Spleen (tissue), 11 donors: ENCODE measurements around the gene LINGO4. TPM values are rescaled to one million over a fixed set of nuclear protein-coding genes. Genes with fewer than 3 reads are reported as not detected.

ENCODE experiments used
- DNase-seq: peaks from one replicate; pipeline ENCODE4 v3.0.0-alpha.2; 2020
- H3K27ac ChIP-seq, 8 donors: fragments of 200-600 bp; sonication (generic) in 7 of 8; 1 replicate in 4 of 8; 2 replicates in 4 of 8; pipeline versions ENCODE4 v1.5.0 to v1.8.0; 2016 to 2021; ENCODE audit warnings: inconsistent platforms in 4 of 8, mild to moderate bottlenecking in 4 of 8, moderate library complexity in 1 of 8
- H3K27me3 ChIP-seq, 7 donors: fragments of 200-600 bp; sonication (generic) in 6 of 7; replicated peaks in 1 of 7; 1 replicate in 4 of 7; 2 replicates in 3 of 7; pipeline versions ENCODE4 v1.5.0 to v1.8.0; 2016 to 2021; ENCODE audit warnings: inconsistent platforms in 3 of 7, mild to moderate bottlenecking in 1 of 7
- H3K36me3 ChIP-seq, 6 donors: fragments of 200-600 bp; sonication (generic) in 5 of 6; 1 replicate in 4 of 6; 2 replicates in 2 of 6; pipeline versions ENCODE4 v1.5.0 to v1.8.0; 2016 to 2021; ENCODE audit warnings: inconsistent platforms in 2 of 6
- H3K4me1 ChIP-seq, 6 donors: fragments of 200-600 bp; sonication (generic) in 5 of 6; 1 replicate in 3 of 6; 2 replicates in 3 of 6; pipeline versions ENCODE4 v1.5.0 to v1.8.0; 2016 to 2021; ENCODE audit warnings: inconsistent platforms in 3 of 6
- H3K4me3 ChIP-seq, 8 donors: fragments of 200-600 bp; sonication (generic) in 7 of 8; 1 replicate in 4 of 8; 2 replicates in 4 of 8; pipeline versions ENCODE4 v1.5.0 to v1.8.0; 2016 to 2021; ENCODE audit warnings: inconsistent platforms in 4 of 8, mild to moderate bottlenecking in 4 of 8, moderate library complexity in 2 of 8
- H3K9me3 ChIP-seq, 8 donors: fragments of 200-600 bp; sonication (generic) in 7 of 8; 1 replicate in 4 of 8; 2 replicates in 4 of 8; pipeline versions ENCODE4 v1.5.0 to v1.8.0; 2016 to 2021; ENCODE audit warnings: inconsistent platforms in 4 of 8
- POLR2A ChIP-seq, 3 donors: fragments of 450-650 bp; IDR thresholded peaks; one replicate each; pipeline ENCODE4 v1.5.1; 2017; ENCODE audit warnings: antibody characterized with exemption in 3 of 3, mild to moderate bottlenecking in 1 of 3
- POLR2AphosphoS5 ChIP-seq, 3 donors: sonication (generic); formaldehyde crosslinking; IDR thresholded peaks; one replicate each; pipeline ENCODE4 v1.5.1; 2017; ENCODE audit warnings: antibody characterized with exemption in 3 of 3
- WGBS, 5 donors: extraction: QIAGEN DNeasy Blood & Tissue Kit in 3 of 5; methylation state at CpG; one replicate each; pipeline versions ENCODE4 v1.1.5 to v1.1.7; 2013 to 2018; 5-methylcytosine and 5-hydroxymethylcytosine counted together
- intact Hi-C: fragments of 100-400 bp; cut with DNase I; formaldehyde crosslinking; loops from one replicate; pipeline ENCODE4 v1.15.0; 2023; ENCODE audit warnings: low total_unique reads
- polyA plus RNA-seq, 3 donors: library from polyadenylated mRNA; stranded (reverse); fragments of 200-250 nt; gene quantifications; one replicate each; pipeline ENCODE4 v1.2.1, GENCODE V29; 2013
- total RNA-seq, 7 donors: library from RNA; depleted of rRNA in 3 of 7; stranded (reverse); fragments of >200 nt in 3 of 7; fragmentation: NEBNext Ultra II Directional in 4 of 7; extraction: Animal tissue kit (Norgen Biotek cat#: 25700) in 4 of 7; gene quantifications; one replicate each; pipeline versions ENCODE4 v1.1.0 to v1.2.1, GENCODE V29; 2016 to 2021
- TF ChIP-seq, protein P1 (sequence below), 11 experiments: fragments of 200-600 bp in 7 of 11; fragments of 450-650 bp in 4 of 11; sonication (generic) in 4 of 11; IDR thresholded peaks in 8 of 11; conservative IDR thresholded peaks in 3 of 11; 1 replicate in 7 of 11; 2 replicates in 4 of 11; pipeline versions ENCODE4 v1.4.0 to v1.8.0; 2016 to 2021; ENCODE audit warnings: antibody characterized with exemption in 11 of 11, inconsistent platforms in 4 of 11, mild to moderate bottlenecking in 1 of 11
- donor health status: healthy with polysubstance abuse.
- donor health status: DM: no; HTN: no; CAD: no; lungs with moderate emphysema.
- donor health status: DM: no; HTN: no; CAD: no.
- donor health status: Bipolar disorder and iron deficiency.
- donor health status: healthy.
- donor health status: DM: no; HTN: no; CAD: no.
- donor health status: DM: yes; HTN: yes; CAD: no.

Gene LINGO4
- total and polyA plus RNA-seq, 10 donors, result 0.04 to 0.36 (median 0.18) TPM; not detected in 4

DNA sequence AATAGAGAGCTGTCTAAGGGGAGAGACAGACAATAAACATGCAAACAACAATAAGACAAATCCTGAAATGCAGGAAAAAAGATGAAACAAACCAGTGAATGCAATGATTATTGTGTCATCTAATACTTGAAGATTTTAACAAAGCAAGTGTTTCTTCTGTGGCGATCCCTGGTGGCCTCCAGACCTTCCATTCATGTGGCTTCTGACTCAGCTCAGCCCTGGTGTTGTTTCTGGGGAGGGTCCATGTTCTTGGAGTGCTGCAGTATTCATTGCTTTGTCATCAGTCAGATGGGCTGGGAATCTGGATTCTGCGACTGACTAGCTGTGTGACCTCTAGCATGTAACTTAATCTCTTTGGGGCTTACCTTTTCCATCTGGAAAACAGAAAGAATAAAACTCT is 35.9 kb upstream of the LINGO4 start:
- no peaks in the 10 kb centered on the region for H3K9me3 ChIP-seq
- DNase-seq, result no peak
- 87 to 97% (median 96%) methylated on average over 2 of the region's 2 CpGs for WGBS, 5 donors
- peaks cover 15 to 43% (median 35%) of the 10 kb centered on the region in 6 donors for H3K4me1 ChIP-seq
- peaks cover 0 to 41% (median 34%) of the 10 kb centered on the region in 7 donors for H3K27me3 ChIP-seq
- H3K27ac ChIP-seq, result no peak overlapping the region
- no peaks in the 10 kb centered on the region for H3K36me3 ChIP-seq
- H3K4me3 ChIP-seq, result no peak overlapping the region
- TF ChIP-seq, protein P1, sequence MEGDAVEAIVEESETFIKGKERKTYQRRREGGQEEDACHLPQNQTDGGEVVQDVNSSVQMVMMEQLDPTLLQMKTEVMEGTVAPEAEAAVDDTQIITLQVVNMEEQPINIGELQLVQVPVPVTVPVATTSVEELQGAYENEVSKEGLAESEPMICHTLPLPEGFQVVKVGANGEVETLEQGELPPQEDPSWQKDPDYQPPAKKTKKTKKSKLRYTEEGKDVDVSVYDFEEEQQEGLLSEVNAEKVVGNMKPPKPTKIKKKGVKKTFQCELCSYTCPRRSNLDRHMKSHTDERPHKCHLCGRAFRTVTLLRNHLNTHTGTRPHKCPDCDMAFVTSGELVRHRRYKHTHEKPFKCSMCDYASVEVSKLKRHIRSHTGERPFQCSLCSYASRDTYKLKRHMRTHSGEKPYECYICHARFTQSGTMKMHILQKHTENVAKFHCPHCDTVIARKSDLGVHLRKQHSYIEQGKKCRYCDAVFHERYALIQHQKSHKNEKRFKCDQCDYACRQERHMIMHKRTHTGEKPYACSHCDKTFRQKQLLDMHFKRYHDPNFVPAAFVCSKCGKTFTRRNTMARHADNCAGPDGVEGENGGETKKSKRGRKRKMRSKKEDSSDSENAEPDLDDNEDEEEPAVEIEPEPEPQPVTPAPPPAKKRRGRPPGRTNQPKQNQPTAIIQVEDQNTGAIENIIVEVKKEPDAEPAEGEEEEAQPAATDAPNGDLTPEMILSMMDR (IDR thresholded peaks at IDR 0.05 in 8 of 11, conservative IDR thresholded peaks at IDR 0.05 in 3 of 11), result no peak
- TF ChIP-seq POLR2A (IDR thresholded peaks at IDR 0.05), result no peak
- no peak for TF ChIP-seq POLR2AphosphoS5 (IDR thresholded peaks at IDR 0.05)
- intact Hi-C loops, result no loop called here

DNA sequence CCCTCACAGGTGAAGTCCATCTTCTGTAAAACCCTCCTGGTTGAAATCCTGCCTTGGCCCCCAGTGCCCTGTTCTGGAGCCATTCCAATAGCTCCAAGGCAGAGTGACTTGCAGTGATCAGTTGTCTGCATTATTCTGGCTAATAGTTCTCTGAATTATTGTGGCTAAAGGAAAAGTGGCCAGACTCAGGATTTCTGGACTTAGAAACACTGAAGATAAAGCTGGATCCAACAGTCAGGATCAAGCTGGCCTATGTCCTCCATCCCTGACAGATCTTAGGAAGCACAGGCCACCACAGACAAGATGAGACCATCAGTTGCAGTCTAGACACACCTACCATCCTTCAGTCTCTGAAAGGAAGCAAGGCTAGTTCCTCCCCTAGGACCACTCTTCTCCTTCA is 35.2 kb upstream of the LINGO4 start:
- TF ChIP-seq, protein P1 (IDR thresholded peaks at IDR 0.05 in 8 of 11, conservative IDR thresholded peaks at IDR 0.05 in 3 of 11), result no peak
- TF ChIP-seq POLR2A (IDR thresholded peaks at IDR 0.05), result no peak
- TF ChIP-seq POLR2AphosphoS5 (IDR thresholded peaks at IDR 0.05), result no peak
- peak overlapping the region in 3 of 8 donors; percentile 53 to 69 (median 61) for H3K27ac ChIP-seq
- peak overlapping the region in 2 of 8 donors; percentile 36 to 71 for H3K4me3 ChIP-seq
- intact Hi-C loops, result no loop called here
- no peak for DNase-seq
- H3K36me3 ChIP-seq, result no peaks in the 10 kb centered on the region
- peaks cover 0 to 41% (median 34%) of the 10 kb centered on the region in 7 donors for H3K27me3 ChIP-seq
- H3K9me3 ChIP-seq, result no peaks in the 10 kb centered on the region
- H3K4me1 ChIP-seq, result peaks cover 15 to 43% (median 35%) of the 10 kb centered on the region in 6 donors

DNA sequence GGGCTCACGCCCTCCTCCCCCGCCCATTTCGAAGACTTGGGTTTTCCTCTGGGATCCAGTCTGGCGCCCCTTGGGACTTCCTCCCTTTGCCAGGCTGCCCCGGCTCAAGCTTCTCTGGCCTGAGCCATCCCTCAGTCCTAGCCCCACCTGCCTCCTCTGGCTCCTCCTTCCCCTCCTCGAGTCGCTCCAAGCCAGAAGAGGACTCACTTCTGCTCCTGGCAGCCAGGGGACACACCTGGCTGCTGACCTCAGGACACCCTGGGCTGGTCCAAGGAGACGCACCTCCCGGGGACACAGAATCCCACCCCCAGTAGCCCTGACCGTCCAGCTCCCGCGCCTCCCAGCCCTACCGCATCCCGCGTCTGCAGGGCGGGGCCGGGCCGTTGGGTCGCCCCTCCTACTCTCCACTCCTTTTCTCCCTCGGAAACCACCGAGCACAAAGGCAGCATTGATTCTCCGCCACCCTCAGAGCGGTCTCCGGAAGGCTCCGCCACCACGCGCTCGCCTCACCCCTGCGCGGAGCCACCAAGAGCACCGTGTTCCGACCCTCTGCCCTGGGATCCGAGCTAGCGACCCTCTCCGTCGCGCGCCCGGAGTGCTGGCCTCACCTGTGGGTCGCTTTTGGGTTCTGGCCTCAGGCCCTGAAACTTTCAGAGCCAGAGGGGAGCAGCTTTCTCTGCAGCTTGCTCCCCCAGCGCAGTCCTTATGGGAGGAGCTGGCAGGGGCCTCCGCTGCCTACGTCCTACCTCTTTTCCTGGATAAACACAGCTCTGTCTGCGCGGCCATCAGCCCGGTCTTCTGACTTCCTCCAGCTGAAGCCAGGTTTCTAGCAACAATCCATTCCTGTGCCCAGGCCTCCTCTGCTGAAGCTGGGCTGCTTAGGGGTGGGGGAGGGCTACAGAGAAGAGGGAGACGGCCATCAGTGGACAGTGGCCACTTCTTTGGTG is 34.5 kb upstream of the LINGO4 start, which contains the start of gene C2CD4D:
Gene C2CD4D (minus strand): TSS at position 364 of the 947 bp plus-strand sequence. CDS start 831 bp downstream, outside the sequence.
- Histone ChIP-seq H3K4me3 (peak within 1 kb of the TSS; percentile 24 to 71 (median 46)), H3K36me3 (no peaks in the 10 kb centered on the region), H3K4me1 (peaks cover 15 to 43% (median 35%) of the 10 kb centered on the region in 6 donors), H3K9me3 (no peaks in the 10 kb centered on the region), H3K27me3 (peaks cover 0 to 41% (median 34%) of the 10 kb centered on the region in 7 donors), H3K27ac (peak within 1 kb of the TSS in 5 of 8 donors; percentile 24 to 69 (median 66))
- 3 to 6% (median 4%) methylated on average over 35 to 47 of the region's 47 CpGs for WGBS, 5 donors
- peak; percentile 83 for DNase-seq
- intact Hi-C loops, result loop anchor here (10.0 kb wide), 1 partner anchor 245 kb away; no protein-coding TSS in a partner anchor
- TF ChIP-seq POLR2A (IDR thresholded peaks at IDR 0.05) (no peak), POLR2AphosphoS5 (IDR thresholded peaks at IDR 0.05) (peak in 2 of 3 donors; percentile 44 to 69)
- TF ChIP-seq, protein P1 (IDR thresholded peaks at IDR 0.05 in 8 of 11, conservative IDR thresholded peaks at IDR 0.05 in 3 of 11), result no peak

DNA sequence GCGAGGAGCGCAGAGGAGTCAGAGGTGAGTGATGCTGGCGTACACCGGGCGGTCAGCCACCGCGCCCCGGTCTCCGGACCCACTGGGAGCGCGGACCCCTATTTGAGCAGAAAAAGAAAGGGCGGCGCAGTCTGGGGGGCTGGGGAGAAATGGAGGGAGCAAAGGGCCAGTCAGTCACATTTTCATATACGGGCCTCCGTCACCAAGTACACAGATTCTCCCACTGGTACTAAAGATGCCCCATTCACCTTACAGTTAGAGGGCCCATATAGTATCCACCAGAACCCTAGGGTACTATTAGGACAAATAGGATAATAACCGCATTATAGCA is 33.8 kb upstream of the LINGO4 start:
- H3K27ac ChIP-seq, result peak overlapping the region in 3 of 8 donors; percentile 66 to 69 (median 67)
- WGBS, 5 donors, result 10 to 13% (median 11%) methylated on average over 15 to 16 of the region's 16 CpGs
- peak overlapping the region; percentile 8 to 71 (median 46) for H3K4me3 ChIP-seq
- H3K9me3 ChIP-seq, result no peaks in the 10 kb centered on the region
- no peaks in the 10 kb centered on the region for H3K36me3 ChIP-seq
- H3K4me1 ChIP-seq, result peaks cover 15 to 46% (median 35%) of the 10 kb centered on the region in 6 donors
- TF ChIP-seq POLR2A (IDR thresholded peaks at IDR 0.05), result no peak
- TF ChIP-seq POLR2AphosphoS5 (IDR thresholded peaks at IDR 0.05), result no peak
- TF ChIP-seq, protein P1 (IDR thresholded peaks at IDR 0.05 in 8 of 11, conservative IDR thresholded peaks at IDR 0.05 in 3 of 11), result no peak
- DNase-seq, result no peak
- peaks cover 0 to 41% (median 34%) of the 10 kb centered on the region in 7 donors for H3K27me3 ChIP-seq
- intact Hi-C loops, result loop anchor here (10.0 kb wide), 1 partner anchor 244 kb away; no protein-coding TSS in a partner anchor
